GM06990 (cell line): Measurements from ENCODE around the gene HSD3B1.

ENCODE experiments used
- DNase-seq: peaks from one replicate; pipeline ENCODE4 v3.0.0-alpha.2; 2011; ENCODE audit not compliant: insufficient read length; ENCODE audit errors: extremely low read depth
- H3K27me3 ChIP-seq: replicated peaks from 2 replicates; pipeline ENCODE4 v1.6.0; 2011; ENCODE audit warnings: low read length; ENCODE audit not compliant: control insufficient read depth, insufficient read depth
- H3K36me3 ChIP-seq: 2 replicates; pipeline ENCODE4 v1.5.1; 2011; ENCODE audit warnings: low read length; ENCODE audit not compliant: control insufficient read depth, insufficient read depth
- H3K4me3 ChIP-seq: replicated peaks from 2 replicates; pipeline ENCODE4 v1.5.1; 2011; ENCODE audit warnings: low read depth, mild to moderate bottlenecking, control low read depth, low read length
- CTCF ChIP-seq: IDR thresholded peaks from 2 replicates; pipeline ENCODE4 v1.5.1; 2011; ENCODE audit warnings: low read length, control low read depth, mild to moderate bottlenecking, inconsistent platforms; ENCODE audit not compliant: insufficient read depth, poor library complexity, severe bottlenecking

HSD3B1 gene

GRCh38 chr1:119482517-119483425 is 24.2 kb upstream of the HSD3B1 start:
- no peaks in the 10 kb centered on the region for H3K36me3 ChIP-seq
- H3K4me3 ChIP-seq = no peak overlapping the region
- no peak for DNase-seq
- no peak for TF ChIP-seq CTCF
- H3K27me3 ChIP-seq = no peaks in the 10 kb centered on the region; the same call in none of the 2 replicates

- H3K27me3 ChIP-seq = no peaks in the 10 kb centered on the region; the same call in none of the 2 replicates
- no peak overlapping the region for H3K4me3 ChIP-seq
- H3K36me3 ChIP-seq = no peaks in the 10 kb centered on the region
- TF ChIP-seq CTCF = no peak
- DNase-seq = no peak
These were observed 23.4 kb upstream of the HSD3B1 start for GRCh38 chr1:119483441-119484200.

GRCh38 chr1:119485201-119485600 is 21.8 kb upstream of the HSD3B1 start:
- no peak for TF ChIP-seq CTCF
- H3K27me3 ChIP-seq = no peaks in the 10 kb centered on the region; the same call in none of the 2 replicates
- H3K4me3 ChIP-seq = no peak overlapping the region
- DNase-seq = no peak
- no peaks in the 10 kb centered on the region for H3K36me3 ChIP-seq

- no peak for TF ChIP-seq CTCF
- no peak for DNase-seq
- H3K27me3 ChIP-seq = no peaks in the 10 kb centered on the region; the same call in 1 of the 2 replicates
These were observed 18.8 kb upstream of the HSD3B1 start for GRCh38 chr1:119488216-119488615.

GRCh38 chr1:119489201-119489600 is 17.8 kb upstream of the HSD3B1 start:
- Histone ChIP-seq H3K27me3 (no peaks in the 10 kb centered on the region), H3K4me3 (no peak overlapping the region), H3K36me3 (no peaks in the 10 kb centered on the region)
- DNase-seq = no peak
- TF ChIP-seq CTCF = no peak

More at GRCh38 chr1:119488216-119488615, 18.8 kb upstream of the HSD3B1 start:
- H3K4me3 ChIP-seq = no peak overlapping the region
- H3K36me3 ChIP-seq = no peaks in the 10 kb centered on the region
